Measurements from ENCODE around the gene SLC12A2.

- TF ChIP-seq CTCF (conservative IDR thresholded peaks at IDR 0.05; ENCODE audit: low read depth in 2 of 2): no peak
- TF ChIP-seq EZH2 (IDR thresholded peaks at IDR 0.05; ENCODE audit: low read depth, unreplicated experiment): no peak
- TF ChIP-seq REST (IDR thresholded peaks at IDR 0.05; ENCODE audit: unreplicated experiment): no peak
- no peak for TF ChIP-seq CREB1 (CRISPR knock-in tag; IDR thresholded peaks at IDR 0.05; ENCODE audit: low read depth)
- no peak for TF ChIP-seq JUNB (IDR thresholded peaks at IDR 0.05; ENCODE audit: unreplicated experiment)
- TF ChIP-seq EZH2phosphoT487 (IDR thresholded peaks at IDR 0.05; ENCODE audit: unreplicated experiment): no peak
- TF ChIP-seq POLR2AphosphoS5 (IDR thresholded peaks at IDR 0.05; ENCODE audit: low read depth): no peak
- no peak for TF ChIP-seq ETS1 (IDR thresholded peaks at IDR 0.05)
- no peak for TF ChIP-seq ZNF114 (CRISPR knock-in tag; IDR thresholded peaks at IDR 0.05)
- no peak for TF ChIP-seq NANOG (IDR thresholded peaks at IDR 0.05; ENCODE audit: borderline replicate concordance)
Observed at GRCh38 chr5:128158342-128158741, 74.8 kb downstream of the SLC12A2 start.

Data from GM23338 (cell line).